ENCODE measurements around the gene IGFL1.

DNA sequence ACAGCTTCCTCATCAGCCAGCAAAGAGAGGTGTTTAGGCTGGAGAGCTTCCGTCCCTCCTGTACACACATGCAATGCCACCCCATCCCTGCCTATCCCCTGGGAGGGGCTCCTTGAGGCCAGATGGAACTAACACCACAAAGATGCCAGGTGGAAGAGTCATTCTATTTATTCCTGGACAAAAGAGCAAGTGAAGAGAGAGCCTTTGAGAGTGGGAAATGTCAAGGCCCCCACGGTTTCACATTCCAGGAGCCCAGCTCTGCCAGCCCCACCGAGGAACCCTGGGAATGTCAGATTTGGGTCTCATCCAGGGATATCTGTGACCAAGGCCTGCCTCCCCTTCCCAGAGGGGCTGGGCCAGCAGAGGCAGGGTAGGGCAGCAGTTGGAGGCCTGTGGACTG, 30.8 kb upstream of the IGFL1 start:
- TF ChIP-seq, protein P1, sequence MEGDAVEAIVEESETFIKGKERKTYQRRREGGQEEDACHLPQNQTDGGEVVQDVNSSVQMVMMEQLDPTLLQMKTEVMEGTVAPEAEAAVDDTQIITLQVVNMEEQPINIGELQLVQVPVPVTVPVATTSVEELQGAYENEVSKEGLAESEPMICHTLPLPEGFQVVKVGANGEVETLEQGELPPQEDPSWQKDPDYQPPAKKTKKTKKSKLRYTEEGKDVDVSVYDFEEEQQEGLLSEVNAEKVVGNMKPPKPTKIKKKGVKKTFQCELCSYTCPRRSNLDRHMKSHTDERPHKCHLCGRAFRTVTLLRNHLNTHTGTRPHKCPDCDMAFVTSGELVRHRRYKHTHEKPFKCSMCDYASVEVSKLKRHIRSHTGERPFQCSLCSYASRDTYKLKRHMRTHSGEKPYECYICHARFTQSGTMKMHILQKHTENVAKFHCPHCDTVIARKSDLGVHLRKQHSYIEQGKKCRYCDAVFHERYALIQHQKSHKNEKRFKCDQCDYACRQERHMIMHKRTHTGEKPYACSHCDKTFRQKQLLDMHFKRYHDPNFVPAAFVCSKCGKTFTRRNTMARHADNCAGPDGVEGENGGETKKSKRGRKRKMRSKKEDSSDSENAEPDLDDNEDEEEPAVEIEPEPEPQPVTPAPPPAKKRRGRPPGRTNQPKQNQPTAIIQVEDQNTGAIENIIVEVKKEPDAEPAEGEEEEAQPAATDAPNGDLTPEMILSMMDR (IDR thresholded peaks at IDR 0.05), result no peak
- no peak for TF ChIP-seq POLR2A (IDR thresholded peaks at IDR 0.05)
